HG02759 (cell line): ENCODE results near the gene EFCAB5.
"Not testable (repeated sequence)": the region's sequence is repeated elsewhere in the genome, so short reads cannot be mapped to it uniquely, and the experiment has no call there.

ENCODE experiments used
- ATAC-seq: cut with Tn5 transposase; IDR thresholded peaks from one replicate; pipeline ENCODE4 v1.9.1; 2021; ENCODE audit warnings: mild to moderate bottlenecking, moderate library complexity; ENCODE audit not compliant: unreplicated experiment

Gene EFCAB5

GRCh38 chr17:29941334-29941733 lies at the start of gene EFCAB5:
Gene EFCAB5 (plus strand): TSS chr17:29941634. CDS start chr17:29941797, 163 bp downstream.
- ATAC-seq, result no peak

GRCh38 chr17:29892201-29892600 lies 49.2 kb upstream of the EFCAB5 start:
- ATAC-seq, result no peak

DNA sequence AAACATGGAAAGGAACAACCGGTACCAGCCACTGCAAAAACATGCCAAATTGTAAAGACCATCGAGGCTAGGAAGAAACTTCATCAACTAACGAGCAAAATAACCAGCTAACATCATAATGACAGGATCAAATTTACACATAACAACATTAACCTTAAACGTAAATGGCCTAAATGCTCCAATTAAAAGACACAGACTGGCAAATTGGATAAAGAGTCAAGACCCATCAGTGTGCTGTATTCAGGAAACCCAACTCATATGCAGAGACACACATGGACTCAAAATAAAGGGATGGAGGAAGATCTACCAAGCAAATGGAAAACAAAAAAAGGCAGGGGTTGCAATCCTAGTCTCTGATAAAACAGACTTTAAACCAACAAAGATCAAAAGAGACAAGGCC lies 44.3 kb upstream of the EFCAB5 start:
- not testable (repeated sequence) for ATAC-seq

GRCh38 chr17:29903471-29903870 lies 38.0 kb upstream of the EFCAB5 start:
- no peak for ATAC-seq

GRCh38 chr17:29905086-29905878 lies 36.2 kb upstream of the EFCAB5 start:
- ATAC-seq, result no peak

DNA sequence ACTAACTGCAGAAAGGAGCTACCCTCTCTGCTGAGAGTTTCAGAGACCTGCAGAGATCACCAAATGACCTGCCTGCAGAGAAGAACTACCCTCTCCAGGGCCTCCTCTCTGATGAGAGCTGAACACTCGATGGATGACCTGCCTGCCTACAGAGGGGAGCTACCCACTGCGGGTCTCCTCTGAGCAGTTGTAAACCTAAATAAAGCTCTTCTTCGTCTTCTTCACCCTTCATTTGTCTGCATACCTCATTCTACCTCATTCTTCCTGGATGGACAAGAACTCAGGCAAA lies 35.6 kb upstream of the EFCAB5 start:
- no peak for ATAC-seq

GRCh38 chr17:29906969-29907368 lies 34.5 kb upstream of the EFCAB5 start:
- ATAC-seq, result no peak

GRCh38 chr17:29909236-29910003 lies 32.0 kb upstream of the EFCAB5 start:
- ATAC-seq, result no peak

- no peak for ATAC-seq
Measured at GRCh38 chr17:29911641-29912177, 29.7 kb upstream of the EFCAB5 start.

- no peak for ATAC-seq
Measured at GRCh38 chr17:29914819-29915537, 26.5 kb upstream of the EFCAB5 start.

- no peak for ATAC-seq
Measured at GRCh38 chr17:29918016-29918415, 23.4 kb upstream of the EFCAB5 start.

DNA sequence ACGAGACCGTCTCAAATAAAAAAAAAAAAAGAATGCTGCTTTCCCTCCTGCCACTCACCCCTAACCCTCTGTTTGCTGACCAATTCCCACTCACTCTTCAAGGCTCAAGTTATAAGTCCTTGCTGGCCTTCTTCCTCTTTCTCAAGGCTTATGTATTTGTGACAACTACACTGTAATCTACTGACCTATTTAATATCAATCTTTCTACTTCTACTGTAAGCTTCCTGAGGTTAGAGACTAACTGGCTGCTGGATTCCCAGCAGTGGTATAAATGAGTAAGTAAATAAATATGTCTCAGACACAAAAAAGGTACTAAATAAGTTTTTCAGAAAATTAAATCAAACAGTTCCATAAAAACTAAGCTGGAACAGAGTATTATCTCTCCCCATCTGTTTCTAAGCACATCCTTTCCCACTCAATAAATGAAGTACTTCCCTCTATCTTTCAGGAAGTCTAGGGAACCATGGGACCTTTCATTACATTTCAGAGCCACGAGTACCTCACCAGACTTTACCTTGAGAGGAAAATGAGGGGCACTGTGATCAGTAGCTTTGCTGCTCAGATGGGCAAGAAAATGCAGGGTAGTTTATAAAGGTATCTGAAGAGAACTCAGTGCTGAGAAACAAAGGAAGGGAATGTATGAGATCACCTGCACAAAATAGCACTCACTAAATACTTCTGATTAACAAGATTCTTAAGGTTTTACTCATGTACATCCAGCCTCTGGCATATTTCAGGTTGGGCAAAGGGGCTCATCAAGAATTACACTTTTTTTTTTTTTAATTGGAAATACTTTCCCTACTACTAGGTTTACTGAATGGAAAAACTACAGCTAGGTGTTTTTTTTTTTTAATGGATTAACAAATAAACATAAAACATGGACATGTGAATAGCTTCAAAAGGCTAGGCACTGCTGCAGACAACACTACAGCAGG lies 22.2 kb upstream of the EFCAB5 start:
- ATAC-seq, result no peak

DNA sequence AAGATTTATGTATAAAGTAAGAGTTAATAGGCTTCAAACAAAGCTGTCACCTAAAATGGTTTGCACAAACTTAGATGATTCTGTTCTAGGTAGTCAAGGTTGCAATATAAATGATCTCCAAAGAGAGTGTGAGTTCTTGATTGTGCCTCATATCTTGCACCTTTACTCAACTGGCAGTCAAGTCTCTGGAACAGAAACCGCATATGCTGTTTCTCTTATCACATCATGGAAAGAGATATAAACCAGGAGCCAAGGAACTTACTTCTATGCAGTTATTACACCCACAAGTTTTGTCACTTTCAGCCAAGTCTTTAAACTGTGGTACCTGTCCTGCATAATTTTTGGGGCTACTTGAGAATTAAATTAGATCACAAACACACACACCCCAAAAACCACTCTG lies 16.6 kb upstream of the EFCAB5 start:
- no peak for ATAC-seq

DNA sequence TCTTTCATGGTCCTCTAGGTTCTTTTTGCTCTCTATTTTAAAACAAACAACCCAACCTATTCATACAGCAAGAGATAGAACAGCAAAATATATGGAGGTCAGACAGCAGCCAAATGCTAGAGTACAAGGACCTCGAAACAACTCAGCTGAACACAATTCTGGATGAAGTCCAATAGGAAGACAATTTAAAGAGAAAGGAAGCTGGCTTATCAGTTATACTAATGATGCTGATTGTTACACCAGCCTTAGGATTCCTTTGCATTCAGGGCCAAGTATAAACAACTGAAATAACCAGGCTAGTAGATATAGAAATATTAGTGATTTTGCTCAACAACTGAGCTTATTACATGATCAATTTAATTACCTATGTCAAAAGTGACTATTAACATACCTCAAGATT lies 13.9 kb upstream of the EFCAB5 start:
- ATAC-seq, result no peak

GRCh38 chr17:29929006-29929532 lies 12.4 kb upstream of the EFCAB5 start:
- ATAC-seq, result no peak

DNA sequence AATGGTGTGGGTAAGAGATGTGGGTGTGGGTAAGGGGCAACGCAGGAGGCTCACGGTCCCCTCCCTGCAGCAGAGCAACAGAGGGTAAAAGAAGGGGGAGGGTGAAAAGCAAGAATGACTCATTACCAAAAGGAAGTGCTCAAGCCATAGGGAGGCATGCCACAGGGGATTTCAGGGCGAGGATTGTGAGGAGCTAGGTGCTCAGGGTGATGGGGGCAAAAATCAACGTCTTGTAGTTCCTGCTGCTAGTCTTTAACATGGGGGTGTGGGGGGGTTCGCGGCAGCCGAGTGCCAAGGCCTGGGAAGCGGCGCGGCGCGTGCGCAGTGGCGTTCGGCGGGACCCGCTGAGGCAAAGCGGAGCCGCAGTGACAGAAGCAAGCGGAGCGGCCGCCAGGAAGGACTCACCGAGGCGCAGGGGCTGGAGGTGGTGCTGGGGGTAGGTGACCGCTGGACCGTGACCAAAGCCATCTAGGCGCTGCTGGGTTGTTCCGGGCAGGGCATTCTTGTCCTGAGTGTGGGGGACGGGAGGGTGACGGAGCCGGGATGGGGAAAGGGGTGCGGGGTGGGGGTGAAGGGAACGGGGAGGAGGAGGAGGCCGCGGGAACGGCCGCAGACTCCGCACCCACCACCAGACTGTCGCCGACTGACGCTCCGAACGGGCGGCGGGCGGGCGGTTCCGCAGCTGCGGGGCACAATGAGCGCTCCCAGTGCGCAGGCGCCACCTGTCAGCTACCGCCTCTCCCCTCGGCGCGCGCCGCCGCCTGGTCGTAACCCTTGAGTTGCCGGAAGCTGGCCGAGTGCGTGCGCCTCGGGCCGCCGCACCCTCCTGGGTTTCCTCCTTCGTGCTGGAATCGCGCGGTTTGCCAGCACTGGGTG lies 11.7 kb upstream of the EFCAB5 start, which contains the start of gene SSH2:
SSH2 (minus strand) TSS at position 696 of the 876 bp plus-strand sequence; CDS start at position 468, 228 bp downstream.
- ATAC-seq, result peak; percentile 66

DNA sequence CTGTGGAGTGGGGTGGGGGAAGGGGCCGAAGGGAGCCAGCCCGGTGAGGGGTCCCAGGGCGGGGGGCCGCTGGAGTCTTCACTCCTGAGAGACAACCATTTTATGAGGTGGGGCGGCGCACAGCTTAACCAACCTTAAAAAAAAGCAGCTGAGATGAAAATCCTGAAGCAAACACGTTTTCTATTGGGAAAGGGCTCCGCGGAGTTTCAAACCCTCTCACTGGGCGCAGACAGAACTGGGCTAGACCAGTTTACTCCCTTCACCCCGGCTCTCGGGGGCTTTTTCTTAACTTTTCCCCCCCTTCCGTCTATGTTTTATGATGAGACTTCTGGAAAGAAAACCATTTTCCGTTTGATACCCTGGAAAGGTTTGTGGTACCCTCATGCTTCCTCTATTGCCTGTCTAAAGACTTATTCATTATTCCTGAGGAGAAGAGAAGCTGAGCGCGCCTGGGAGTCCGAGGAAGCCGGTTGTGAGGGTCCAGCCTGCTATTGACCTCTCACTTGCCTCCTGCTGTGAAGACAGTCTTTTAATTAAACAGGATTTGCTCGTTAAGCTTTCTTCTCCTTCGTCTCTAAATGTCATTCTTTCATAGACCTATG lies 10.9 kb upstream of the EFCAB5 start:
- ATAC-seq, result no peak

DNA sequence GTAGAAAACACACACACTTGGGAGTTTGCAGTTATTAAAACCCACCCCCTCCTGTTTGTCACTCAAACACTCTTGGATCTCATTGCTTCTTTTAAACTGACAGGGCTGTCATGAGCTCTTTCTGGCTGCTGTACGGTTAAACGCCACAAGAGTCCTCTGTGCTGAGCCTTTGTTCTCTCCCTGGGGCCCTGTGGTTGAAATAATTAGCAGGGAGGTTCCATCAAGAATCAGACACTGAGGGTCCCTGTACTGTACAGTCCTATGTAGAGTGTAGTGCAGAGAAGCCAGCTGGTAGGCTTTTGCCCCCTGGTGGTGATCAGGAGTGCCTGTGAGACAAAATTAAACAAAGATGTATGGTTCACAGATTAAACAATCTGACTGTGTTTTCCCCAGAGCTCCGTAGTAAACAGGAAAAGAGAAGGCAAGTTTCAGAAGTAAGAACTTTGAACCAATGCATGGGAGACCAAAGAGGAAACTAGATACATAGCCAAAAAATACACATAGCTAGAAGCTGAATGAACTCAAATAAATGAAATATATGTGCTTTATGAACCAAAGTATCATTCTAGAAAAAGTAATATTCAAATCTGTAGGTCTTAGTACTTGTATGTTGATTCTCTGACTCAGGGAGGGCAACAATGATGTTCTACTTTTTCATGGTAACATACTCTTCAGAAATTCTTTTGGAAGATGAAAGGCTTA lies 10.1 kb upstream of the EFCAB5 start:
- peak; percentile 74 for ATAC-seq
